Measurements from ENCODE around the gene EIF4E. TPM values are rescaled to one million over a fixed set of nuclear protein-coding genes. Genes with fewer than 3 reads are reported as not detected.
A peak's percentile ranks its signal among the peaks of the same experiment; 100 is the strongest.
"Not testable (repeated sequence)": the region's sequence is repeated elsewhere in the genome, so short reads cannot be mapped to it uniquely, and the experiment has no call there.

The EIF4E gene
- total RNA-seq, 1 experiment from 2014 or later, result 338 TPM

DNA sequence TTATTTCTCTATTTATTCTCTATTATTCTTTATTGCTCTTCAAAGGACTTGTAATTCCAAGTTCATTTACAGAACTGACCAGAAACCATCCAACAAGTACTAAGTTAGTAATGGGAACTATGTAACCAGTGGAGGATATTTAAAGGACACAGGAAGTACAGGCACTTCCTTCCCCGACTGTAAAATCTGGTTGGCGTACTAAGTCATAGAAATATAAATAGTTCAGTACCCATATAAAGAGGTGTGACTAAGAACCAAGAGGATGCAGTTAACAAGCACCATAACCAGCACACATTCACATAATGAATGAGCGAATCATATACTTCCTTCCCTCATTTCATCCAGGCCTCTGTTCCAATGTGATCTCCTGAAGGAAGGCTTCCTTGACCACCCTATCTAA is 3.6 kb upstream of the EIF4E start:
- peak; percentile 73 for DNase-seq (ENCODE audit: low spot score)

DNA sequence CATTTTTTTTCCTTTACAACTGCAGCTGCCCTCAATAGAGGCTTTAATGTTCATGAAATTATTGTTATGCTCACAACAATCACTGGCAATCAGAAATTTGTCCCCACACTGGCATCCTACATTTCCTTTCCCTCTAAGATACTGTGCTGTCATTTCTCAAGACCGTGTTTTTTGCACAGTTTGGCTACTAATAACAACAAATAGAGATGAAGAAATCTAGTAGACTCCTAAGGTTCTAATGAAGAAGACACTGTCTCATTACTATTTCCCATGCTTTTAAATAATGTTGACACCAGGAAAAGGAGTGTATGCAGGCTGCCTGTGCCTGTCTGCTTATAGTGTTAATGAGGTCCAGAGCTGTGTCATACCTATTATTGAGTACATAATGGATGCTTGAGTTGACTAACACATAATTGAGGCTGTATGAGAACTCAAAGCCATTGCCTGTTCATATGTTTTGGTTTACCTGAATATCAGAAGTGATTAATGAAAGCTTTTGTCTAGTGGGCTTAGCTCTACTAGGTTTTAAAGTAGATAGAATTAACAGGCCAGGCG is 1.5 kb upstream of the EIF4E start:
- DNase-seq (ENCODE audit: low spot score), result peak; percentile 11

DNA sequence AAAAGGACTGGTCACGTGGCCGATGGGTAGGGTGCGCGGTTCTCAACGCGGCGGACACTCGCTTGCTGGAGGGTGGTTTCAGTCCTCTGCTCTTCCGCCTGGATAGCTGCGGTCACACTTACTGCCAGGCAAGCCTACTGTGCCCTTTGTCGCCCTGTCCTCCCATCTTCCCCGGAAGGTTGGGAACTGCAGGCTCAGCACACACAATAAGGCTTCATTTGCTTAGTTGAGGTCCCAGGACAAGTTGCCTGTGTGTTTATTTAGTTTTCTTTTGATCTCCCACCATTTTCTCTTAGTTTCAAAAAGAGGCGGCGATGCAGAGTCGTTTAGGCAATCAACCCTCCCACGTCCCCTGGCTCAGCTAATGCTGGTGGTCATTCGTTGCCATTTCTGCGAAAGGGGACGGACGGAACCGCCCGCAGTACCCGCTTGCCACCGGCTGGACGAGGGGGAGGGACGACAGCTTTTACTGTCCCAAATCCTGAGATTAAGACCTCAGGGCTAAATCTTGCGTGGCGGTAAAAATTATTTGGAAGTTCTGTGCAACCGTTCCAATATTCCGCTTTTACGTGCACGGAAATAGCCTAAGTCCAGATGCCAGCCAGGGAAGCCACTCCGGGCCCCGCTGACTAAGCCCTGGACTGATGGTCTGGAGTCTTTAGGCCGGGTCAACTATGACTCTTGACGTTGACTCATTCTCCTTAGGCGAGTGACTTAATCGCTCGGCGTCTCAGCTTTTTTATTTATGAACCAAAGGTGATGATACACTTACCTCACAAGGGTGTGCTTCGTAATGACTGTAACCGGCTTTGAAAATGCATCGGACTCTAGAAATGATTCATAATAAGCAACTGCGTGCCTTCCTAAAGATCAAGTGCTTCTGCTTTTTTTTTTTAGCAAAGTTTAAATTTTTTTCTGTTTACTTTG is 671 bp upstream of the EIF4E start:
- DNase-seq (ENCODE audit: low spot score), result peak; percentile 98

DNA sequence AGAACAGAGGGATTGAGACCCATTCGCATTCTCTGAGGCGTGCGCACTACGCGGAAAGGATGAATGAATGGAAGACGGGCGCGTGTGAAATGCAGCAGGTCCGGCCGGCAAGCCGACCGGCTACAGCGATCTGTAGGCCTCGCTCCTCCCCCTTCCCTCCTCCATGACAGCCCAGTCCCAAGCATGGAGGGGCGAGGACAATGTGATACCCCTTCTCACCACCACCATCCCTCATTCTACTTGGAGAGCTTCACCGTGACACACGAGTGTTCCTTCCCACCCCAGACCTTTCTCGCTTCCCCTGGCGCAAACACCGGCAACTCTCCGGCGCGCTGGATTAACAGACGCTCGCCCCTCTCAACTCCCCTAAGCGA is 815 bp downstream of the EIF4E start:
- peak; percentile 68 for DNase-seq (ENCODE audit: low spot score)

DNA sequence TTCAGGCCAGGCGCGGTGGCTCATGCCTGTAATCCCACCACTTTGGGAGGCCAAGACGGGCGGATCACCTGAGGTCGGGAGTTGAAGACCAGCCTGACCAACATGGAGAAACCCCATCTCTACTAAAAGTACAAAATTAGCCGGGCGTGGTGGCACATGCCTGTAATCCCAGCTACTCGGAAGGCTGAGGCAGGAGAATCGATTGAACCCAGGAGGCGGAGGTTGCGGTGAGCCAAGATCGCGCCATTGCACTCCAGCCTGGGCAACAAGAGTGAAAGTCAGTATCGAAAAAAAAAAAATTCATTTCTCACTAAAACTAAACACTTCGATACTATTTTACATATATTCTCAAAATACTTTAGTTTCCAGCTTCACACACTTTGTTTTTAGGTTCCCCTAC is 2.7 kb downstream of the EIF4E start:
- DNase-seq (ENCODE audit: low spot score), result not testable (repeated sequence)

GRCh38 chr4:98921292-98921691 is 7.6 kb downstream of the EIF4E start:
- no peak for DNase-seq (ENCODE audit: low spot score)

DNA sequence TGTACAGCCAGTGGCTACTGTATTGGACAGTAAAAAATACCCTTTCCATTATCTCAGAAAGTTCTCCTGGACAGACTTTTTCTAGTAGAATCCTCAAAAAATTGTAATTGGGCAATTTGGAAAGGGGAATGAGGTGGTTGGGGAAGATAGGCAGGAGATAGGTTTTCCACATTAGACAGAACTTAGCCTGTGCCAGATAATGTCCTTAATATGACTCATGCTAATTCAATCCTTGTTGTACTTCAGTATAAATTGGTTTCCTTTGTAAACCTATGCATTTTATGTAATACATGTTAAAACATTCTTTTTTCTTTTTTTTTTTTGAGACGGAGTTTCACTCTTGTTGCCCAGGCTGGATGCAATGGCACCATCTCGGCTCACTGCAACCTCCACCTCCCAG is 8.9 kb downstream of the EIF4E start:
- DNase-seq (ENCODE audit: low spot score), result peak; percentile 14

- not testable (repeated sequence) for DNase-seq (ENCODE audit: low spot score)
These were observed 18.2 kb downstream of the EIF4E start for GRCh38 chr4:98910728-98911127.

DNA sequence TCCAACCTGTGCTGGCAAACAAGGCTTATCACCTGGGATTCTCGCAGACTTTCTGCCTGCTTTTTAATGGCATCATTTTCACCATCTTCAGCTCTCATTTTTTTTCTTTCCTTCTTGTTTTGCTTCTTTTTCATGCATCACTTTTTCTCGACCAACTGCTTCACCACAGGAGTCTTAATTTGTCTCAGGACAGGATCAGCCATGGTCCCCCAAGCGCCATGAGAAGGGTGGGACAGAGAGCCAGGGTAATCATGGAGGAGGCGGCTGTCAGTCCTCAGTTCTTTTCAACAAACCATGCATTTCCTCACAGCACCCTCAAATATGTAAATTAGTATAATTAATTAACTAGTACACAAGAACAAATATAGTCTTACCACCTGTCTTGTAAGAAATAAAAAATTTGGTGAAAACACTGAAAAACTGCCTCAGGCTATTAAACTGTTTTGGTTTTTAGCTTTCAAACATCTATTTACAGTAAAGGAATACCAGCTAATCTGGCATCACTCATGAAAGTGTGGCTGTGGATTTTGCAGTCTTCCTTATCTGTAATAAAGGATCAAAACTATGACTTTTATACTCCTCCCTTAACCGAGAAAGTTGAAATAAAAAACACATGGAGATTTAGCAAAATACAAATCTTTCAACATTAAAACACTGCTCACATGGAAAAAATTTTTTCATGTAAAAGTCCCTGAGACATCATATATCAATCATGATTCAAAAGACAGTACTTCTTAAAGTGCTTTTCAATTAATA is 19.1 kb downstream of the EIF4E start:
- no peak for DNase-seq (ENCODE audit: low spot score)

DNA sequence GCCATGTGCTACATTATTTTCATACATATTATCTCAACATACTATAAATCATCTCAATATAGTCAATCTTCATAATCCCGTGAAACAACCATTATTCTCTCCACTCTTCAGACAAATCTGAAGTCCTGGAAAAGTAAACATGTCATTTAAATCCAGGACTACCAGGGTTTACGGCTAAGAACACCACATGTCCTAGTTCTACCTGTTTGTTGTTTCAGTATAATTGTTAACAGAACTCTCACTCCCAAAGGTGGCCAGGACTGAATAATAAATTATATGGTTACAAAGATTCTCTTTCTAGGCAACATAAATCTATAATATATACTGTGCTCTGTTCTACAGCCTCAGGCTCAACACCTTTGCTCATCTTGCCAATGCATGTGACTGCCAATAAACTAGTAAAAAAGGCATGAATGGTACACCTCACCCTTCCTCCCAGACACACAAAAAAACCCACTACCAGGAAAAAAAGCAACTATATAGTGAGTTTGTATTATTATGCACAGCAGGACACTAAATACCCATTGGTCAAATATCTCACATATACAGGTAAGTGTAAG is 20.1 kb downstream of the EIF4E start:
- no peak for DNase-seq (ENCODE audit: low spot score)

GRCh38 chr4:98908182-98908581 is 20.8 kb downstream of the EIF4E start:
- no peak for DNase-seq (ENCODE audit: low spot score)

DNA sequence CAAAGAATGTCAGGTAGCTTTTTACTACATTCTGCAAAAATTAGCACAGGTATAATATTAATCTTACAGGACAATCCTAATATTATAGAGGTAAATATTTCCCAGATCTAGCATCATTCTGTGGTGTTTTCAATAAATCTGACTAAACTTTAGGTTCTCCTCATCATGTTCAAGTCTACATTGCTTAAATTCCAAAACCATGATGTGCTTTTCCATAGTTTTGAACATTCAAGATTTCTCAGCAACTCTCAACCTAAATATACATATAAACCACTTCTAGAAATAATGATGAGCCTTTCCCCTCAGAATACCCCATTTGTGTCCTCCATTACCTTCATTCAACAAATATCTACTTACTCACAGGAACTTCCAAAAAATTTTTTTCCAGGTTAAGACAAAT is 23.1 kb downstream of the EIF4E start:
- DNase-seq (ENCODE audit: low spot score), result no peak

GRCh38 chr4:98905297-98905696 is 23.6 kb downstream of the EIF4E start:
- no peak for DNase-seq (ENCODE audit: low spot score)

DNA sequence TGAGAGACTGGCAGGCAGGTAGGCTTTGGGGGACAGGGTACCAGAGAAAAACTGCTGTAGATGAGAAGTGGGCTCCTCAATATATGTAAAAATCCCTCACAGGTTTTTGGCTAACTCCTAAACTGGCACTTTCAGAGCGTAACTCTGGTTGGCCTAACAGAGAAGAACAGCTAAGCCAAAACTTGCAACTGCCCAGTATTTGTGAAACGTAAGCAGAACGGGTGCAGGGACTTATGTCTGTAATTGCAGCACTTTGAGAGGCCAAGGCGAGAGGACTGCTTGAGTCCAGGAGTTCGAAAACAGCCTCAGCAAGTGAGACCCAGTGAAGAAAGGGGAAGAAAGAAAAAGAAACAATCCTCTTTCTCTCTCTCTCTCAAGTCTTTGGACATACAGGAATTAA is 25.0 kb downstream of the EIF4E start:
- no peak for DNase-seq (ENCODE audit: low spot score)

DNA sequence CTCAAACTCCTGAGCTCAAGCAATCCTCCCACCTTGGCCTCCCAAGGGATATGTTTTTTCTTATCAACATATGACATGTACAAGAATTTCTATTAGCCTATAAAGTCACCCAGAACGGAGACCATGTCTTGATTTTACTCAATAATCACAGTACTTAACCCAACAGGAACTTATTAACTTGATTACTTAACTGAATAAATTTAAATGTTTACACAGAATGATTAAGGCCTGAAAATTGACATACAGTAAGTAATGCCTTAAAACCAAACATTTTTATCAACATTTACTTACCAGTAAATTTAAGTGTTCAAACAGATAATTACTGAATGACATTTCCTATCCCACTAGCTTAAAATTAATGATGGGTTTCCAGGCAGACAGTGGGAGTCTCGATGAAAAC is 25.4 kb downstream of the EIF4E start:
- DNase-seq (ENCODE audit: low spot score), result no peak

DNA sequence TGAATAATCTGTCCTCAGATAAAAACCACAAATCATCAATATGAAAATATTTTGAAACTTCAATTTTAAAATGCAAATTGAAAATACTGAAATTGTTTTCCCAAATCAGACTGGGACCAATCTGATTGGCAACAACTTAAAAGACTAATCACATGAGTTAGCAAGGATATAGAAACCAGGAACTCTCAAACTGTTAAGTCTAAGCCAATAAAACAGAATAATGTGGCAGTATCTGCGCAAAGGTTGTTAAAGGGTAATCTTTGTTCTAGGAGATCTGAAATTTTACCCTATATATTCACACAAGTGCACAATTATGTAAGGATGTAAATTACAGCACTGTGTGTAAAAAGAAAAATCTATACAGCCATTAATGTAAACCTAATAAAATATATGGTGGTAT is 29.7 kb downstream of the EIF4E start:
- DNase-seq (ENCODE audit: low spot score), result no peak

GRCh38 chr4:98891478-98892337 is 37.2 kb downstream of the EIF4E start:
- DNase-seq (ENCODE audit: low spot score), result no peak

GRCh38 chr4:98890702-98891455 is 38.1 kb downstream of the EIF4E start:
- DNase-seq (ENCODE audit: low spot score), result no peak

DNA sequence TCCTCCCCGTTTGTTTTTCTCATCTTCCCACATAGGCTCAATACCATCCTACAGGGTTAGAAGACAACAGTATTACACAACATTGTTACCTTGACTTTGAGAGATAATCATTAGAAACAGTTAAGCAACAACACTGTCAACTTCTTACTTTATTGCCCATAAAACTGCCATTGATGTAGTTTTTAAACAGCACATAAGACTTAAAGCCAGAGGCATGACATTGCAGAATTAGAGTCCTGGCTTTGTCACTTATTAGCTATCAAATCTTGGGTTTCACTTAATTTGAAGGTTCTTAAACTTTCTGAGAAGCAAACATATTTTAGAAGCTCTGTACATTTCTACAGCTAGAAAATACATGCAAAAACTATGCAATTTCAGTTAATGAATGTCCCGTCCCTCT is 41.8 kb downstream of the EIF4E start:
- no peak for DNase-seq (ENCODE audit: low spot score)

DNA sequence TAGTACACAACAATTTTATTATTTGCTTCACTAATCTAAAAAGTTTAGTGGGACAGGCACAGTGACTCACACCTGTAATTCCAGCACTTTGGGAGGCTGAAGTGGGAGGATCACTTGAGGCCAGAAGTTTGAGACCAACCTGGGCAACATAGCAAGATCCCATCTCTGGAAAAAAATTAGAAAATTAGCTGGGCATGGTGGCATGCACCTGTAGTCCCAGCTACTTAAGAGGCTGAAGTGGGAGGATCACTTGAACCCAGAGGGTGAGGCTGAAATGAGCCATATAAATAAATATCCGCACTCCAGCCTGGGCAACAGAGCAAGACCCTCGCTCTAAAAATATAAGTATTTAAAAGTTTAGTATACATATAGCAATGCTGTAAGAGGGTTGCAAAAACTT is 42.6 kb downstream of the EIF4E start:
- not testable (repeated sequence) for DNase-seq (ENCODE audit: low spot score)

- DNase-seq (ENCODE audit: low spot score), result not testable (repeated sequence)
These were observed 48.0 kb downstream of the EIF4E start for GRCh38 chr4:98880884-98881283.

Data from A172 (cell line).